Spleen (tissue), 11 donors: Measurements from ENCODE around the gene FBXW5. TPM values are rescaled to one million over a fixed set of nuclear protein-coding genes. Genes with fewer than 3 reads are reported as not detected.

Experiments
- DNase-seq: peaks from one replicate; pipeline ENCODE4 v3.0.0-alpha.2; 2020
- H3K27ac ChIP-seq, 8 donors: fragments of 200-600 bp; sonication (generic) in 7 of 8; 1 replicate in 4 of 8; 2 replicates in 4 of 8; pipeline versions ENCODE4 v1.5.0 to v1.8.0; 2016 to 2021; ENCODE audit warnings: inconsistent platforms in 4 of 8, mild to moderate bottlenecking in 4 of 8, moderate library complexity in 1 of 8
- H3K27me3 ChIP-seq, 7 donors: fragments of 200-600 bp; sonication (generic) in 6 of 7; replicated peaks in 1 of 7; 1 replicate in 4 of 7; 2 replicates in 3 of 7; pipeline versions ENCODE4 v1.5.0 to v1.8.0; 2016 to 2021; ENCODE audit warnings: inconsistent platforms in 3 of 7, mild to moderate bottlenecking in 1 of 7
- H3K36me3 ChIP-seq, 6 donors: fragments of 200-600 bp; sonication (generic) in 5 of 6; 1 replicate in 4 of 6; 2 replicates in 2 of 6; pipeline versions ENCODE4 v1.5.0 to v1.8.0; 2016 to 2021; ENCODE audit warnings: inconsistent platforms in 2 of 6
- H3K4me1 ChIP-seq, 6 donors: fragments of 200-600 bp; sonication (generic) in 5 of 6; 1 replicate in 3 of 6; 2 replicates in 3 of 6; pipeline versions ENCODE4 v1.5.0 to v1.8.0; 2016 to 2021; ENCODE audit warnings: inconsistent platforms in 3 of 6
- H3K4me3 ChIP-seq, 8 donors: fragments of 200-600 bp; sonication (generic) in 7 of 8; 1 replicate in 4 of 8; 2 replicates in 4 of 8; pipeline versions ENCODE4 v1.5.0 to v1.8.0; 2016 to 2021; ENCODE audit warnings: inconsistent platforms in 4 of 8, mild to moderate bottlenecking in 4 of 8, moderate library complexity in 2 of 8
- H3K9me3 ChIP-seq, 8 donors: fragments of 200-600 bp; sonication (generic) in 7 of 8; 1 replicate in 4 of 8; 2 replicates in 4 of 8; pipeline versions ENCODE4 v1.5.0 to v1.8.0; 2016 to 2021; ENCODE audit warnings: inconsistent platforms in 4 of 8
- CTCF ChIP-seq, 11 experiments: fragments of 200-600 bp in 7 of 11; fragments of 450-650 bp in 4 of 11; sonication (generic) in 4 of 11; IDR thresholded peaks in 8 of 11; conservative IDR thresholded peaks in 3 of 11; 1 replicate in 7 of 11; 2 replicates in 4 of 11; pipeline versions ENCODE4 v1.4.0 to v1.8.0; 2016 to 2021; ENCODE audit warnings: antibody characterized with exemption in 11 of 11, inconsistent platforms in 4 of 11, mild to moderate bottlenecking in 1 of 11
- POLR2A ChIP-seq, 3 donors: fragments of 450-650 bp; IDR thresholded peaks; one replicate each; pipeline ENCODE4 v1.5.1; 2017; ENCODE audit warnings: antibody characterized with exemption in 3 of 3, mild to moderate bottlenecking in 1 of 3
- POLR2AphosphoS5 ChIP-seq, 3 donors: sonication (generic); formaldehyde crosslinking; IDR thresholded peaks; one replicate each; pipeline ENCODE4 v1.5.1; 2017; ENCODE audit warnings: antibody characterized with exemption in 3 of 3
- WGBS, 5 donors: extraction: QIAGEN DNeasy Blood & Tissue Kit in 3 of 5; methylation state at CpG; one replicate each; pipeline versions ENCODE4 v1.1.5 to v1.1.7; 2013 to 2018; 5-methylcytosine and 5-hydroxymethylcytosine counted together
- intact Hi-C: fragments of 100-400 bp; cut with DNase I; formaldehyde crosslinking; loops from one replicate; pipeline ENCODE4 v1.15.0; 2023; ENCODE audit warnings: low total_unique reads
- polyA plus RNA-seq, 3 donors: library from polyadenylated mRNA; stranded (reverse); fragments of 200-250 nt; gene quantifications; one replicate each; pipeline ENCODE4 v1.2.1, GENCODE V29; 2013
- total RNA-seq, 7 donors: library from RNA; depleted of rRNA in 3 of 7; stranded (reverse); fragments of >200 nt in 3 of 7; fragmentation: NEBNext Ultra II Directional in 4 of 7; extraction: Animal tissue kit (Norgen Biotek cat#: 25700) in 4 of 7; gene quantifications; one replicate each; pipeline versions ENCODE4 v1.1.0 to v1.2.1, GENCODE V29; 2016 to 2021
- donor health status: healthy with polysubstance abuse.
- donor health status: DM: no; HTN: no; CAD: no; lungs with moderate emphysema.
- donor health status: DM: no; HTN: no; CAD: no.
- donor health status: Bipolar disorder and iron deficiency.
- donor health status: healthy.
- donor health status: DM: no; HTN: no; CAD: no.
- donor health status: DM: yes; HTN: yes; CAD: no.

The FBXW5 gene
- total and polyA plus RNA-seq, 10 donors, result 90.8 to 170 (median 114) TPM

GRCh38 chr9:136951541-136952320 lies 7.2 kb upstream of the FBXW5 start, which contains the start of gene LCN12:
Gene LCN12, plus strand, starts transcription at chr9:136952273. Its CDS starts 55 bp downstream, at chr9:136952328.
- intact Hi-C loops, result no loop called here
- H3K27ac ChIP-seq, result peak within 1 kb of the TSS in 7 of 8 donors; percentile 13 to 94 (median 87)

GRCh38 chr9:136950656-136951276 lies 6.2 kb upstream of the FBXW5 start:
- DNase-seq, result no peak
- no peak for TF ChIP-seq CTCF (IDR thresholded peaks at IDR 0.05 in 8 of 11, conservative IDR thresholded peaks at IDR 0.05 in 3 of 11)
- TF ChIP-seq POLR2A (IDR thresholded peaks at IDR 0.05), result no peak
- TF ChIP-seq POLR2AphosphoS5 (IDR thresholded peaks at IDR 0.05), result no peak
- intact Hi-C loops, result no loop called here
- H3K36me3 ChIP-seq, result no peaks in the 10 kb centered on the region
- H3K4me1 ChIP-seq, result peaks cover 18 to 78% (median 46%) of the 10 kb centered on the region in 6 donors
- H3K9me3 ChIP-seq, result no peaks in the 10 kb centered on the region
- H3K27me3 ChIP-seq, result no peaks in the 10 kb centered on the region
- peak overlapping the region in 7 of 8 donors; percentile 83 to 94 (median 87) for H3K27ac ChIP-seq
- peak overlapping the region; percentile 54 to 88 (median 72) for H3K4me3 ChIP-seq
- 54 to 71% (median 64%) methylated on average over 6 to 9 of the region's 9 CpGs for WGBS, 5 donors

More at GRCh38 chr9:136951541-136952320, 7.2 kb upstream of the FBXW5 start, which contains the start of gene LCN12:
- 70 to 92% (median 82%) methylated on average over 6 to 14 of the region's 14 CpGs for WGBS, 5 donors
- no peaks in the 10 kb centered on the region for H3K36me3 ChIP-seq
- peak; percentile 77 for DNase-seq
- H3K27me3 ChIP-seq, result no peaks in the 10 kb centered on the region
- peak within 1 kb of the TSS in 3 of 8 donors; percentile 1 to 45 (median 34) for H3K4me3 ChIP-seq
- H3K9me3 ChIP-seq, result no peaks in the 10 kb centered on the region
- TF ChIP-seq POLR2AphosphoS5 (IDR thresholded peaks at IDR 0.05), result no peak
- H3K4me1 ChIP-seq, result peaks cover 18 to 71% (median 44%) of the 10 kb centered on the region in 6 donors

DNA sequence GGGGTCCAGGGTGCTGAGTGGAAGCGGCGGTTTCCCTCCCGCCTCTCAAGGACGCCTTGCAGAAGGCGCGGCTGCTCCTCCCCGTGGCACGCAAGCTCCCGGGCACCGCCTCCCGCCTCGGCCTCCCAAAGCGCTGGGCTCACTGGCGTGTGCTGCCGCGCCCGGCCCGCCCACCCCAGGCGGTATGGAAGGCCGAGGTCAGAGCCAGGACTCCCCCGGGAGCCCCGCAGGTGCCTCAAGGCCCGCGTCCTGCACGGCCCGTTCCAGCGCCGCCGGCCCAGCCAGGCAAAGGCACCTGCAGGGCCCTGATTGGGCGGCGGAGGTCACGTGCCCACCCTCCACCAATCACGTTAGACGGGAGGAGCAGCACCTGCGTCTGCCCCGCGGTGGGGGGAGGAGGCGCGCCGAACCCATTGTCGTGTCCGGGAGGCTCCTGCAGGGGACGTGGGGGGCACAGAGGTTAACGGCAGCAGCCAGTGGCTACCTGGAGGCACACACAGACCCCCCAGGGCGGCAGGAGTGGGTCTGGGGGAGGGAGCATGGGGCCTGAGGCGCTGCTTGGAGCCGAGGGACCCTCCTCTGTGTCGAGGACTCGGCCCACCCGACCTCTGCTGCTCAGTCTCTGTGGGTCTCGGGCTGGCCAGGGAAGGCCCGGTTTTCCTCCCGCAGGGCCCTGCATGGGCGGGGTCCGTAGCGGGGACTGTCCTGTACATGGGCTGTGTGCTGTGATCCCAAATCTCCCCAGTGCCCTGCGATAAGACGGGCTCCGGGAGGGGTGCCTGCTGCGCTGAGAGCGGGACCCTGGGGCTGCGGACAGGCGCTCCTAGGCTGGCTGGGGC lies 5.5 kb upstream of the FBXW5 start:
- no peaks in the 10 kb centered on the region for H3K9me3 ChIP-seq
- 2 to 9% (median 5%) methylated on average over 27 to 63 of the region's 63 CpGs for WGBS, 5 donors
- peak; percentile 98 for DNase-seq
- H3K27me3 ChIP-seq, result no peaks in the 10 kb centered on the region
- intact Hi-C loops, result loop anchor here (10.0 kb wide), 3 partner anchors 65 to 105 kb away; partner anchors contain the start of genes AJM1, FUT7, PHPT1 and TRAF2
- H3K27ac ChIP-seq, result peak overlapping the region; percentile 79 to 94 (median 86)
- peak overlapping the region; percentile 54 to 88 (median 72) for H3K4me3 ChIP-seq
- H3K4me1 ChIP-seq, result peaks cover 18 to 85% (median 50%) of the 10 kb centered on the region in 6 donors
- TF ChIP-seq POLR2AphosphoS5 (IDR thresholded peaks at IDR 0.05), result peak; percentile 95 to 96 (median 96)
- TF ChIP-seq POLR2A (IDR thresholded peaks at IDR 0.05), result peak in 2 of 3 donors; percentile 12 to 80
- peak in 10 of 11 experiments; percentile 16 to 67 (median 43) for TF ChIP-seq CTCF (IDR thresholded peaks at IDR 0.05 in 8 of 11, conservative IDR thresholded peaks at IDR 0.05 in 3 of 11)
- H3K36me3 ChIP-seq, result no peaks in the 10 kb centered on the region

DNA sequence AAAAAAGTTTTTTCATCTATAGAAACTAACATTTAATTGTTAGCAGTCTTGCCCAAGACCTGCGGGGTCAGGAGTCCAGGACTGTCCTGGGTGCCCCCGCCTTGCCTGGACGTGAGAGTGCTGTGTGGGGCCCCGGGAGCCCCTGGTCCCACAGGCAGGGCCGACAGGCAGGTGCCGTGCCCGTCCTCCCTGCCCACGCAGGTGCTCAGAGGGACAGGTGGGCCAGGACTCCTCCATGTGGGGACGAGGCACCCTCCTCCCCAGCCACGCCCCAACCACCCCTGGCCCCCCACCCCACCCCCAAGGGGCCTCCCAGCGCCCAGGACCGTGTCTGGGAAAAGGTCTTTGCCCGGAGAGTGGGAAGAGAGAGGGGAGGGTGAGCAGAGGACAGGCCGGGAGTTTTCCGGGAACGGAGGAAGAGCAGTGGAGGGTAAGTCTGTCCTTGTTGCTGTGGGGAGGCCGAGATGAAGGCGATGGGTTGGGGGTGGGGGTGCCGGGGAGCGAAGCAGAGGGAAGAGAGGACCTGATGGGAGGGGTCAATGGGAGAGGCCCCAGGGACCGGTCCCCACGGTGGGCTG lies 4.8 kb upstream of the FBXW5 start:
- Histone ChIP-seq H3K9me3 (no peaks in the 10 kb centered on the region), H3K36me3 (no peaks in the 10 kb centered on the region), H3K27me3 (no peaks in the 10 kb centered on the region), H3K4me3 (peak overlapping the region; percentile 54 to 88 (median 72)), H3K4me1 (peaks cover 18 to 90% (median 54%) of the 10 kb centered on the region in 6 donors), H3K27ac (peak overlapping the region; percentile 79 to 94 (median 86))
- intact Hi-C loops, result loop anchor here (10.0 kb wide), 3 partner anchors 65 to 105 kb away; partner anchors contain the start of genes AJM1, FUT7, PHPT1 and TRAF2
- TF ChIP-seq POLR2A (IDR thresholded peaks at IDR 0.05) (no peak), POLR2AphosphoS5 (IDR thresholded peaks at IDR 0.05) (no peak), CTCF (IDR thresholded peaks at IDR 0.05 in 8 of 11, conservative IDR thresholded peaks at IDR 0.05 in 3 of 11) (no peak)
- DNase-seq, result peak; percentile 81
- WGBS, 5 donors, result 14 to 19% (median 15%) methylated on average over 16 to 22 of the region's 22 CpGs
